SKM-1 (cell line): ENCODE measurements around the gene DOLPP1.
A peak's percentile ranks its signal among the peaks of the same experiment; 100 is the strongest.
"Not testable (repeated sequence)": the region's sequence is repeated elsewhere in the genome, so short reads cannot be mapped to it uniquely, and the experiment has no call there.

ENCODE experiments used
- DNase-seq: peaks from one replicate; lab custom pipeline; 2025; ENCODE audit not compliant: unreplicated experiment; lab: John Stamatoyannopoulos, UW

Gene DOLPP1, protein sequence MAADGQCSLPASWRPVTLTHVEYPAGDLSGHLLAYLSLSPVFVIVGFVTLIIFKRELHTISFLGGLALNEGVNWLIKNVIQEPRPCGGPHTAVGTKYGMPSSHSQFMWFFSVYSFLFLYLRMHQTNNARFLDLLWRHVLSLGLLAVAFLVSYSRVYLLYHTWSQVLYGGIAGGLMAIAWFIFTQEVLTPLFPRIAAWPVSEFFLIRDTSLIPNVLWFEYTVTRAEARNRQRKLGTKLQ

GRCh38 chr9:129080601-129081387 is at the start of gene DOLPP1:
TSS of gene DOLPP1 (plus strand) at chr9:129081111. CDS start at chr9:129081132, 21 bp downstream.
- DNase-seq, result peak; percentile 95

DNA sequence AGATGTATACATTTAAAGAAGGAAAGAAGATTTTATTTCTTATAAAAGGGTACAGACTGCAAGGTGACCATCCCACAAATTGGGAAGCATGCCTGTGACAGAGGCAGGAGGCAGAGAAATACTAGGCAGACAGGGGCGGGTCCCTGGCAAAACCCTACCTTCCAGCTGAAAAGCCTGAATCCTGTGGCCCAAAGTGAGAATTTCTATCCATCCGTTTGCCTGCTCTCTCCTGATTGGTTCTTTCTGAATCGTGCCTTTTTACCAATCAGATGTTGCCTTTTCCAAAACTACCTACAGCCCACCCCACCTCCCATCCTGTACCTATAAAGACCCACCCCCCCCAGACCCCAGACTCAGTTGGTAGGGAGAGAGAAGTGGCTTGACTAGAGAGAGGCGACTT is 49.4 kb upstream of the DOLPP1 start:
- DNase-seq, result no peak

- DNase-seq, result no peak
Observed at GRCh38 chr9:129032541-129033159, 48.3 kb upstream of the DOLPP1 start.

DNA sequence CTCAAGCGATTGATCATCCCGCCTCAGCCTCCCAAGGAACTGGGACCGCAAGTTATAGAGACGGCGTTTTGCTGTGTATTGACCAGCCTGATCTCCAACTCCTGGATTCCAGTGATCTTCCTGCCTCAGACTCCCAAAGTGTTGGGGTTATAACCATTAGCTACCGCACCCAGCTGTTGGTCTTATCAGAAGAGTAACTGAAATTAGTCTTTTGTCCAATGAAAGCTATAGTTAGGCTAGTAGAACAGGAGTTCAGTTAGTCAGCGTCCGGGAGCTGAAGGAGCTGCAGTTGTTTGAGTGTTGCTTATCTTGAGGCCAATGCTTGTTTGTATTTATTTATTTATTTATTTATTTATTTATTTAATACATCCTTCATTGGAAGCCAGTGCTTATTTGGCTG is 47.7 kb upstream of the DOLPP1 start:
- DNase-seq, result no peak

- DNase-seq, result not testable (repeated sequence)
Observed at GRCh38 chr9:129035838-129036237, 45.1 kb upstream of the DOLPP1 start.

- DNase-seq, result peak; percentile 97
Observed at GRCh38 chr9:129036241-129036922, 44.5 kb upstream of the DOLPP1 start, which contains the start of gene MIGA2. TSS of gene MIGA2 (plus strand) at chr9:129036626. CDS start at chr9:129040595, 3,969 bp downstream.

DNA sequence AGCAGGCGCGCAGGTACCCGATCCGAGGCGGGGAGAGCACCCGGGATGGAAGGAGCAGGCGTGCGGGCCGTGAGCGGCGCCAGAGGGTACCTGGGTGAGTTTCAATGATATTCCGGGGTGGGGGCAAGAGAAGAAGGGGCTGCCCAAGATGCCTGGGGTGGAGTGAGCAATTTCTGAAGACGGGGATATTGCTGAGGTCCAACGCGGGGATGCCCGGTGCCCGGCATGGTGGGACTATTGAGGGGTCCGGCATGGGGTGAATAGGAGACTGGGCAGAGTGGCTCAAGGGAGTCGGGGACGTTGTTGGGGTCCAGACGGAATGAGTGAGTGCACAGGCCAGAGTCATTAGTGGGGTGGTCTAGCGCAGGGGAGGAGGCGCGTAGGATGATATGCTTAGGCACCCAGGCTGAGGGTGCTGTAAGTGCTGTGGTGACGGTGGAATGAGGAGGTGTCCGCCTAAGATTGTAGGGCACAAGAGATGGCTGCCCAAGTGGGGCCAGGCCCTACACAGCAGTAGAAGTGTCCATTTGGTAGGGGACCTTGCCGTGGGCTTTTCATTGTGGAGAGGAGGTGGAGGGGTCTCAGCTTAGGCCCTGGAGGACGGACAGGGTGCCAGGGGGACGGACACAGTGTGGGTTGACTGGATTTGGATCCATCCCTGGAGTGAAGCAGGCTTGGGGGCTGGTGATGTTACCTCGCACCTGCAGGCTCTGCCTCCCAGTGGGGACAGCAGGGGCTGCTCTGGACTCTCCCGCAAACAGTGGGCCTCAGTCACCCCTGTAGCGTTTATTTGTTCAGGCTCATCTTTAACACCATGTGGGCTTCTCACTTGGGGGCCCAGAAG is 43.8 kb upstream of the DOLPP1 start:
- DNase-seq, result no peak

- DNase-seq, result no peak
Observed at GRCh38 chr9:129037767-129038098, 43.2 kb upstream of the DOLPP1 start.

DNA sequence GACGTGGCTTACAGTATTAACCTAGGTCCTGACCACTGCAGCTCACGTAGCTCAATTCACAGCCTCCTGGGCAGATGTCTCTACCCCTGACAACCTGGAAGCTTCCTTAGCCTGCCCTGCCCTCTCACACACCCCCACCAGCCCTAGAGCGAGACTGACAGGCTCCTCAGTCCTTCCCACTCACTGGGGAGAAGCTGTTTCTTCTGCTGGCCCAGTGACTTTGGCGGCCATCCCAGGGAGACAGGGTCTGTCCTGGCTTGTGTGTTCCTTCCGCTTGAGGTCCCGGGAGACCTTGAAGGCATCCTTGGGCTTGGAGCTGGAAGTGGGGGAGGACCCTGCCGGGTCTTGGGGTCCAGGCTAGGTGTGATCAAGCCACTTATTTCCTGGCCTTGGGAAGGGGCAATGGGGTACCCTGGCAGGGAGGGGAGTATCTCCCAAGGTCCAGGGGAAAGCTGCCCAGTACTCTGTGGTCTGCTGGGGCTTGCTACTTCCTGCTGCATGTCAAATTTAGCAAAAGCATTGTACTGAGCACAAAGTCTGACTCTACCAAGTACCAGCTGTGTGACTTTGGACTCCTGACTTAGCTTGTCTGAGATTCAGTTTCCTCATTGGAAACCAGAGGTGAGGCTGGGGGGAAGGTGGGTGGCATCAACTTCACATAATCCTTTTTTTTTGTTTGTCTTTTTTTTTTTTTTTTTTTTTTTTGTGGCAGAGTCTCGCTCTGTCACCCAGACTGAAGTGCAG is 42.6 kb upstream of the DOLPP1 start:
- DNase-seq, result no peak

DNA sequence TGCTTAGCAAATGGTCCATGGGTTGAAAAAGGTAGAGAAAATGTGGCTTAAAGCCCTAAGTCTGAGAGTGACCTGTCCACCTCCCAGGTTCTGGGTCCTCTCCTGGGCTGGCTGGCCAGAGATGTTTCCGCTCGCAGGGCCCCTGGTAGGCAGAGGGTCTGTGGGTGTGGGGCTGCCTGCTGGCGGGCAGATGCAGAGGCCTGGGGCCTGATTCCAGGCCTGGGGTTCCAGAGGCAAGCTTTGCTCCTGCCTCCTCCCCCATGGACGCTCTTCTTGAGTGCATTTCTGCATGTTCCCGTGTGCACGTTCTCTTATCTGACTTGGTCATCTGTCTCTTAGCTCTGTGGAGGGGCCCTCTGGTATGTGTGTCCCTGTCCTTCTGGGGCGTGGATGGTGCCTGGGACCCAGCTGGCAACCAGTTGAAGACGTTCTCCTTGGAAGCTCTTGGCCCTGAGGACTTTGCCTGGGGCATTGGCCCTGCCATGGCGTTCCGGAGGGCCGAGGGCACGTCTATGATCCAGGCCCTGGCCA is 40.7 kb upstream of the DOLPP1 start:
- no peak for DNase-seq

DNA sequence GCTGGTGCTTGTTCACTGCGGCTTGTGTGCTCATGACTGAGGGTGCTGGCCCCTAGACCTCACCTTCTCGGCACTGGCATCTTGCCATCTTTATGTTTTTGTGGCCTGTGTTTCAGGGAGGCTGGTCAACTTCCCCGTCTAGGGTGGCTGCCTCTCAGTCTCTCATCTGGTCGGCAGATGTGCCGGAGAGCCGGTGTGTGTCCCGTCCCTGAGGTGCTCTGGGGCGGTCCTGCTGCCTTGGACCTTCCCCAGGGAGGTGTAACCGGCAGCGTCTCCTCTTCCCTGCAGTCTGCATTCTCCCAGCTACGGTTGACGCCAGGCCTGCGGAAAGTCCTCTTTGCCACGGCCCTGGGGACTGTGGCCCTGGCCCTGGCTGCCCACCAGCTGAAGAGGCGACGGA is 38.9 kb upstream of the DOLPP1 start:
- no peak for DNase-seq

DNA sequence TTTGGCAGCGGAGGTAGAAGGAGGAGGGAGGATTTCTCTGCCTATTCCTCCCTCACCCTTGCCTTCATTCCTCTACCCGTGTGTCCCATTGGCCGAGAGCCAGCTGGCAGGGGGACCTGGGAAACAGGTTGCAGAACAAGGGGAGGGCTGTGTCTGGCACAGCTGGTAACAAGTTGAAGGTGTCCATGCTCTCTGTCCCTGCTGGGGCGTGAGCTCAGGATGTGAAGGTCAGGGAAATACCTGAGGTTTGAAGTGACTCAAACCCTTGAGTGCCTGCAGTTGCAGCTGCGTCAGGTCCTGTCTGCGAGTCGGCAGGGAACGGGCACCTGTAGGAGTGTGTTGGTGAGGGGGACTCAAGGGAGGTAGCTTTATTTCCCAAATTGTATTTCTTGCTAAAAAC is 28.3 kb upstream of the DOLPP1 start:
- no peak for DNase-seq

GRCh38 chr9:129053020-129053419 is 27.9 kb upstream of the DOLPP1 start:
- DNase-seq, result no peak

GRCh38 chr9:129054163-129054851 is 26.6 kb upstream of the DOLPP1 start:
- no peak for DNase-seq

GRCh38 chr9:129058965-129059795 is 21.7 kb upstream of the DOLPP1 start:
- DNase-seq, result no peak

DNA sequence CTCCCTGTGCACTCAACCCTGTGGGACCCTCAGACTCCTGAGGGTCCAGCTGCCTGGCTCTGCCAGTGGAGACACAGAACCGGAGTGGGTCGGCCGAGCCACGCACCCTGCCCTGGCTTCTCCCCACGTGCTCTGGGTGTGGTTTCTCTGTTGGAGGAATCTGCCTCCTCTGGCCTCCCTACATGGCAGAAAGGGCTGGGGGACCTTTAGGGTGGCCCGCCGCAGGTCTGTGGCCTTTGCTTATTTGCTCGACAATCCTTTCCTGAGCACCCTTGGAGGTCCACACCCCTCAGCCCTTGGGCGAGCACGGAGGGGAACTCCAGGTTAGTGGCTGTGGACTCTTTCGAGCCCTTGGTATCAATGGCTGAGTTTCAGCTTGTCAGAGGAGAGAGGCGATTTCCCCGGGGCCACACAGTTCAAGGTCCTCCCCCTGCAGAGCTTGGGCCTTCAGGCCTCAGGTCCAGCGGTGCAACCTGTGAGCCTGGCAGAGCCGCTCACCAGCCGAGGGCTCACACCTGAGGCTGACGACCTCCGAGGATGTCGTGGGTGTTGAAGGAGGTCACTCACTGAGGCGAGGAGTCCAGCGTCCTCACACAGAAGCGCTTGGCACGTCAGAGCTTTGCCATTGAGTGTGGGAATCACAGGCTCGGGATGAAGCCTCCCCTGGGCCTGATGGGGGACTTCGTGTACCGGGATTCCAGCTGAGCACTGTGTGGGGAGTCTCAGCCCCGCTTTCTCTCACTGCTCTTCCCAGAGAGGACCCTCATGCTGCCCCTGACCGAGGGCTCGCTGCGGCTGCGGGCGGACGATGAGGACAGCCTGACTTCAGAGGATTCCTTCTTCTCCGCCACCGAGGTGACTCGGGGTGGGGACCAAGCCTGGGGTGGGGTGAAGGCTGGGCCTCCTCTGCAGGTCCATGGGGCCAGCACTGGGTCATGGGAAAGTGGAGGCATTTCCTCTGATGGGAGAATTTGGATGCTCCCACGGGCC is 20.8 kb upstream of the DOLPP1 start:
- no peak for DNase-seq

DNA sequence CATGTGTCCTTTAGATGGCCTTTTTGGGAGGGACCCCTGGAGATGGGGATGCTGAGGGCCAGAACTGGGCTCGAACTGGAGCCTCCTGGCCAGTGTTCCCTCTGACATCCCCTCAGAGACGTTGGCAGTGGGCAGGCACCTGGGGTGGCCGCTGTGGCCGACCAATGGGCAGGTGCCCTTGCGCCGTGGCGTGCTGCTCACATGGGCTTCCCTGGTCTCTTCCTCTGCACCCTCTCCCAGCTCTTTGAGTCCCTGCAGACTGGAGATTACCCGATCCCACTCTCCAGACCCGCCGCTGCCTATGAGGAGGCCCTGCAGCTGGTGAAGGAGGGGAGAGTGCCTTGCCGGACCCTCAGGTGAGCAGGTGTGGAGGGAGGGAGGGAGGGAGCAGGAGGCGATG is 19.9 kb upstream of the DOLPP1 start:
- no peak for DNase-seq
